Activated CD8-positive, alpha-beta memory T cell treated with anti-CD3 and anti-CD28 coated beads, Interleukin-2, amount 50 U/mL, for 1 hour (primary cell): ENCODE results near the gene TMTC4.
"Not testable (repeated sequence)": the region's sequence is repeated elsewhere in the genome, so short reads cannot be mapped to it uniquely, and the experiment has no call there.

Experiments used
- DNase-seq: peaks from one replicate; pipeline ENCODE4 v3.0.0-alpha.2; 2020; ENCODE audit errors: extremely low read depth

The TMTC4 gene

GRCh38 chr13:100588331-100589177 lies 86.0 kb downstream of the TMTC4 start, which contains the start of gene GGACT:
Gene GGACT (minus strand): TSS chr13:100588789. CDS start chr13:100532591, 56,198 bp downstream.
- peak; percentile 46 for DNase-seq

GRCh38 chr13:100584896-100585295 lies 89.7 kb downstream of the TMTC4 start:
- DNase-seq, result no peak

- no peak for DNase-seq
Measured at GRCh38 chr13:100581504-100581903, 93.1 kb downstream of the TMTC4 start.

- no peak for DNase-seq
Measured at GRCh38 chr13:100581030-100581429, 93.6 kb downstream of the TMTC4 start.

- DNase-seq, result no peak
Measured at GRCh38 chr13:100580045-100580444, 94.5 kb downstream of the TMTC4 start.

GRCh38 chr13:100577239-100577638 lies 97.4 kb downstream of the TMTC4 start:
- not testable (repeated sequence) for DNase-seq

- peak; percentile 40 for DNase-seq
Measured at GRCh38 chr13:100573121-100573520, 101.5 kb downstream of the TMTC4 start.

- DNase-seq, result no peak
Measured at GRCh38 chr13:100566543-100566942, 108.1 kb downstream of the TMTC4 start.

- DNase-seq, result no peak
Measured at GRCh38 chr13:100565286-100565685, 109.3 kb downstream of the TMTC4 start.

- DNase-seq, result no peak
Measured at GRCh38 chr13:100564444-100565223, 110.0 kb downstream of the TMTC4 start.

- DNase-seq, result no peak
Measured at GRCh38 chr13:100563779-100564178, 110.8 kb downstream of the TMTC4 start.

GRCh38 chr13:100561599-100562204 lies 112.9 kb downstream of the TMTC4 start:
- DNase-seq, result no peak

- no peak for DNase-seq
Measured at GRCh38 chr13:100561158-100561499, 113.5 kb downstream of the TMTC4 start.

- no peak for DNase-seq
Measured at GRCh38 chr13:100560498-100561157, 114.0 kb downstream of the TMTC4 start.

GRCh38 chr13:100559886-100560285 lies 114.7 kb downstream of the TMTC4 start:
- DNase-seq, result no peak
